ENCODE measurements around the gene BMERB1. TPM values are rescaled to one million over a fixed set of nuclear protein-coding genes. Genes with fewer than 3 reads are reported as not detected.

Gene BMERB1
- total RNA-seq, 2 donors from 2014 or later: 6.3 to 10.4 TPM

- peaks cover 3% of the 10 kb centered on the region for H3K4me1 ChIP-seq (ENCODE audit: control insufficient read depth, insufficient read depth, low read length)
- peaks cover 6% of the 10 kb centered on the region for H3K36me3 Mint-ChIP-seq (ENCODE audit: low read depth)
- peak; percentile 59 for DNase-seq
- WGBS, 2 experiments (ENCODE audit: insufficient coverage in 1 of 2, insufficient read length in 1 of 2): 50% methylated on average over 3 of the region's 3 CpGs; no CpG with 5 or more reads in 1 of the 2 experiments
- H3K27ac Mint-ChIP-seq: peak overlapping the region; percentile 59
- no peak overlapping the region for H3K4me3 ChIP-seq (ENCODE audit: low read length)
- no peak overlapping the region for H3K27ac ChIP-seq (ENCODE audit: low read depth, low read length)
- H3K36me3 ChIP-seq (ENCODE audit: control insufficient read depth, insufficient read depth, low read length): no peaks in the 10 kb centered on the region
- H3K27me3 ChIP-seq (ENCODE audit: control insufficient read depth, insufficient read depth, low read length, poor library complexity, severe bottlenecking): no peaks in the 10 kb centered on the region
- no peak overlapping the region for H3K9ac ChIP-seq (ENCODE audit: extremely low read depth, low read length, poor library complexity, severe bottlenecking)
- no peaks in the 10 kb centered on the region for H3K27me3 Mint-ChIP-seq (ENCODE audit: insufficient read depth)
- peaks cover 19% of the 10 kb centered on the region for H3K4me1 Mint-ChIP-seq
- H3K4me3 Mint-ChIP-seq: no peak overlapping the region
- TF ChIP-seq CTCF (conservative IDR thresholded peaks at IDR 0.05): no peak
- H3K9me3 ChIP-seq (ENCODE audit: control insufficient read depth, low read length): peaks cover 20% of the 10 kb centered on the region
- H3K9me3 Mint-ChIP-seq: peaks cover 23% of the 10 kb centered on the region
These were observed 114.1 kb downstream of the BMERB1 start for GRCh38 chr16:15548482-15548891.

- Histone ChIP-seq H3K4me3 (ENCODE audit: low read length) (no peak overlapping the region), H3K36me3 (ENCODE audit: control insufficient read depth, insufficient read depth, low read length) (no peaks in the 10 kb centered on the region), H3K27ac (ENCODE audit: low read depth, low read length) (no peak overlapping the region), H3K4me1 (ENCODE audit: control insufficient read depth, insufficient read depth, low read length) (peaks cover 3% of the 10 kb centered on the region), H3K27me3 (ENCODE audit: control insufficient read depth, insufficient read depth, low read length, poor library complexity, severe bottlenecking) (no peaks in the 10 kb centered on the region), H3K9ac (ENCODE audit: extremely low read depth, low read length, poor library complexity, severe bottlenecking) (no peak overlapping the region), H3K9me3 (ENCODE audit: control insufficient read depth, low read length) (no peaks in the 10 kb centered on the region)
- 95 to 96% methylated on average over 6 of the region's 6 CpGs for WGBS, 2 experiments (ENCODE audit: insufficient coverage in 1 of 2, insufficient read length in 1 of 2)
- Mint-ChIP-seq H3K36me3 (ENCODE audit: low read depth) (no peaks in the 10 kb centered on the region), H3K4me1 (peaks cover 8% of the 10 kb centered on the region), H3K27ac (no peak overlapping the region), H3K4me3 (no peak overlapping the region), H3K9me3 (peaks cover 3% of the 10 kb centered on the region), H3K27me3 (ENCODE audit: insufficient read depth) (peaks cover 3% of the 10 kb centered on the region)
- no peak for DNase-seq
- no peak for TF ChIP-seq CTCF (conservative IDR thresholded peaks at IDR 0.05)
These were observed 118.1 kb downstream of the BMERB1 start for GRCh38 chr16:15552507-15552906.

- Histone ChIP-seq H3K9ac (ENCODE audit: extremely low read depth, low read length, poor library complexity, severe bottlenecking) (no peak overlapping the region), H3K36me3 (ENCODE audit: control insufficient read depth, insufficient read depth, low read length) (no peaks in the 10 kb centered on the region), H3K27me3 (ENCODE audit: control insufficient read depth, insufficient read depth, low read length, poor library complexity, severe bottlenecking) (no peaks in the 10 kb centered on the region), H3K4me1 (ENCODE audit: control insufficient read depth, insufficient read depth, low read length) (no peaks in the 10 kb centered on the region), H3K9me3 (ENCODE audit: control insufficient read depth, low read length) (no peaks in the 10 kb centered on the region), H3K27ac (ENCODE audit: low read depth, low read length) (no peak overlapping the region), H3K4me3 (ENCODE audit: low read length) (no peak overlapping the region)
- WGBS, 2 experiments (ENCODE audit: insufficient coverage in 1 of 2, insufficient read length in 1 of 2): 92 to 95% methylated on average over 10 of the region's 10 CpGs
- peaks cover 3% of the 10 kb centered on the region for H3K9me3 Mint-ChIP-seq
- H3K27me3 Mint-ChIP-seq (ENCODE audit: insufficient read depth): peaks cover 3% of the 10 kb centered on the region
- H3K36me3 Mint-ChIP-seq (ENCODE audit: low read depth): no peaks in the 10 kb centered on the region
- no peak overlapping the region for H3K27ac Mint-ChIP-seq
- no peak for DNase-seq
- TF ChIP-seq CTCF (conservative IDR thresholded peaks at IDR 0.05): no peak
- H3K4me3 Mint-ChIP-seq: no peak overlapping the region
- peaks cover 5% of the 10 kb centered on the region for H3K4me1 Mint-ChIP-seq
These were observed 119.1 kb downstream of the BMERB1 start for GRCh38 chr16:15553313-15554088.
